Iris pigment epithelial cell (primary cell): Measurements from ENCODE around the gene DNM3.

Experiments
- DNase-seq: peaks from one replicate; pipeline ENCODE4 v3.0.0-alpha.2; 2011; ENCODE audit warnings: low read depth

The DNM3 gene

GRCh38 chr1:171871848-171872247 lies 30.6 kb downstream of the DNM3 start:
- DNase-seq: no peak

GRCh38 chr1:171872430-171872829 lies 31.1 kb downstream of the DNM3 start:
- DNase-seq: no peak

GRCh38 chr1:171873664-171874063 lies 32.4 kb downstream of the DNM3 start:
- DNase-seq: no peak

GRCh38 chr1:171877701-171878100 lies 36.4 kb downstream of the DNM3 start:
- DNase-seq: no peak

- no peak for DNase-seq
These were observed 38.3 kb downstream of the DNM3 start for GRCh38 chr1:171879556-171879955.

GRCh38 chr1:171881442-171881841 lies 40.1 kb downstream of the DNM3 start:
- DNase-seq: no peak

GRCh38 chr1:171883849-171884248 lies 42.6 kb downstream of the DNM3 start:
- no peak for DNase-seq

- no peak for DNase-seq
These were observed 43.2 kb downstream of the DNM3 start for GRCh38 chr1:171884475-171884874.

GRCh38 chr1:171890131-171890530 lies 48.8 kb downstream of the DNM3 start:
- no peak for DNase-seq

- DNase-seq: no peak
These were observed 55.8 kb downstream of the DNM3 start for GRCh38 chr1:171896936-171897703.

- DNase-seq: no peak
These were observed 57.6 kb downstream of the DNM3 start for GRCh38 chr1:171898941-171899340.

GRCh38 chr1:171899838-171900237 lies 58.5 kb downstream of the DNM3 start:
- DNase-seq: no peak

GRCh38 chr1:171901245-171901644 lies 59.9 kb downstream of the DNM3 start:
- no peak for DNase-seq

GRCh38 chr1:171902527-171902926 lies 61.2 kb downstream of the DNM3 start:
- DNase-seq: no peak

- DNase-seq: no peak
These were observed 63.6 kb downstream of the DNM3 start for GRCh38 chr1:171904778-171905450.

- DNase-seq: no peak
These were observed 68.4 kb downstream of the DNM3 start for GRCh38 chr1:171909711-171910110.

- no peak for DNase-seq
These were observed 69.5 kb downstream of the DNM3 start for GRCh38 chr1:171910786-171911185.

- DNase-seq: no peak
These were observed 70.2 kb downstream of the DNM3 start for GRCh38 chr1:171911506-171911905.

- no peak for DNase-seq
These were observed 71.3 kb downstream of the DNM3 start for GRCh38 chr1:171912509-171913175.

- DNase-seq: no peak
These were observed 72.1 kb downstream of the DNM3 start for GRCh38 chr1:171913385-171913784.

- DNase-seq: no peak
These were observed 75.0 kb downstream of the DNM3 start for GRCh38 chr1:171916315-171916771.

- DNase-seq: no peak
These were observed 76.0 kb downstream of the DNM3 start for GRCh38 chr1:171917331-171917730.
